CD8-positive, alpha-beta memory T cell (primary cell): ENCODE data around the gene GIPC2. TPM values are rescaled to one million over a fixed set of nuclear protein-coding genes. Genes with fewer than 3 reads are reported as not detected.

ENCODE experiments used
- CTCF ChIA-PET: fragments of 350-600 bp; sonication (Branson Sonifier 250); formaldehyde crosslinking; loops from one replicate; lab custom pipeline; 2021; ENCODE audit warnings: antibody characterized with exemption; lab: Charles Lee
- POLR2A ChIA-PET: fragments of 350-600 bp; sonication (Branson Sonifier 250); formaldehyde crosslinking; loops from one replicate; lab custom pipeline; 2021; ENCODE audit warnings: antibody characterized with exemption; lab: Charles Lee
- DNase-seq, 5 donors: peaks; one replicate each; pipeline versions ENCODE4 v3.0.0 to v3.0.0-alpha.2; 2020 to 2022; ENCODE audit warnings: mixed read lengths in 1 of 5
- H3K27ac ChIP-seq: one replicate; pipeline ENCODE4 v1.7.0; 2013; ENCODE audit warnings: low read depth, mild to moderate bottlenecking, low read length, moderate library complexity
- H3K27me3 ChIP-seq: 2 replicates; pipeline ENCODE4 v1.7.0; 2013; ENCODE audit warnings: low read length, mild to moderate bottlenecking; ENCODE audit not compliant: insufficient read depth, poor library complexity, severe bottlenecking
- H3K36me3 ChIP-seq: 2 replicates; pipeline ENCODE4 v1.7.0; 2013; ENCODE audit warnings: mild to moderate bottlenecking, low read length, moderate library complexity; ENCODE audit not compliant: insufficient read depth
- H3K4me1 ChIP-seq: 2 replicates; pipeline ENCODE4 v1.7.0; 2013; ENCODE audit warnings: mild to moderate bottlenecking, low read length, moderate library complexity; ENCODE audit not compliant: insufficient read depth
- H3K4me3 ChIP-seq: 2 replicates; pipeline ENCODE4 v1.7.0; 2013; ENCODE audit warnings: mild to moderate bottlenecking, low read length
- H3K9me3 ChIP-seq: 2 replicates; pipeline ENCODE4 v1.7.0; 2013; ENCODE audit warnings: mild to moderate bottlenecking, low read length
- H3K27ac Mint-ChIP-seq, 8 donors: one replicate each; pipeline ENCODE4 v1.8.0; 2020 to 2021; ENCODE audit warnings: mixed read lengths in 8 of 8, mild to moderate bottlenecking in 6 of 8, inconsistent platforms in 3 of 8, moderate library complexity in 3 of 8
- H3K27me3 Mint-ChIP-seq, 2 donors: one replicate each; pipeline ENCODE4 v1.8.0; 2020 to 2021; ENCODE audit warnings: mixed read lengths in 2 of 2, mild to moderate bottlenecking in 1 of 2, moderate library complexity in 1 of 2
- H3K36me3 Mint-ChIP-seq, 3 donors: one replicate each; pipeline ENCODE4 v1.8.0; 2020 to 2021; ENCODE audit warnings: mixed read lengths in 3 of 3, inconsistent platforms in 1 of 3, mild to moderate bottlenecking in 1 of 3
- H3K4me1 Mint-ChIP-seq, 3 donors: one replicate each; pipeline ENCODE4 v1.8.0; 2020 to 2021; ENCODE audit warnings: mixed read lengths in 3 of 3, inconsistent platforms in 1 of 3, mild to moderate bottlenecking in 1 of 3
- H3K4me3 Mint-ChIP-seq, 7 donors: one replicate each; pipeline ENCODE4 v1.8.0; 2020 to 2021; ENCODE audit warnings: mixed read lengths in 7 of 7, mild to moderate bottlenecking in 6 of 7, moderate library complexity in 4 of 7, inconsistent platforms in 2 of 7
- H3K9me3 Mint-ChIP-seq, 5 donors: one replicate each; pipeline ENCODE4 v1.8.0; 2020 to 2022; ENCODE audit warnings: mixed read lengths in 5 of 5, mild to moderate bottlenecking in 3 of 5, moderate library complexity in 2 of 5, inconsistent platforms in 1 of 5
- polyA plus RNA-seq: library from polyadenylated mRNA; unstranded; fragments of 300-500 nt; fragmentation: Illumina TruSeq; gene quantifications from one replicate; pipeline ENCODE4 v1.2.3, GENCODE V29; 2021
- total RNA-seq, 2 experiments: library from RNA; stranded (reverse); gene quantifications; one replicate each; pipeline ENCODE4 v1.2.3, GENCODE V29; 2021

Gene GIPC2
- total and polyA plus RNA-seq, 3 experiments from 2014 or later: 0.24 to 0.40 (median 0.35) TPM

GRCh38 chr1:78090472-78091133 is 44.8 kb downstream of the GIPC2 start:
- ChIA-PET POLR2A (no interaction called here), CTCF (no interaction called here)
- peaks cover under 1 to 18% (median 4%) of the 10 kb centered on the region in 3 donors for H3K36me3 Mint-ChIP-seq
- H3K9me3 Mint-ChIP-seq: peaks cover 16 to 22% (median 21%) of the 10 kb centered on the region in 5 donors
- DNase-seq: no peak
- no peaks in the 10 kb centered on the region for H3K9me3 ChIP-seq
- H3K27ac ChIP-seq: no peak overlapping the region
- H3K4me3 ChIP-seq: no peak overlapping the region
- no peak overlapping the region for H3K4me3 Mint-ChIP-seq
- peaks cover 4 to 7% of the 10 kb centered on the region in 2 donors for H3K27me3 Mint-ChIP-seq
- H3K36me3 ChIP-seq: no peaks in the 10 kb centered on the region
- no peaks in the 10 kb centered on the region for H3K4me1 ChIP-seq
- no peak overlapping the region for H3K27ac Mint-ChIP-seq
- peaks cover 4% of the 10 kb centered on the region for H3K27me3 ChIP-seq
- no peaks in the 10 kb centered on the region for H3K4me1 Mint-ChIP-seq

GRCh38 chr1:78091215-78091813 is 45.5 kb downstream of the GIPC2 start:
- ChIA-PET POLR2A (no interaction called here), CTCF (no interaction called here)
- Mint-ChIP-seq H3K36me3 (peaks cover 0 to 11% (median 3%) of the 10 kb centered on the region in 3 donors), H3K4me3 (no peak overlapping the region), H3K9me3 (peaks cover 9 to 15% (median 14%) of the 10 kb centered on the region in 5 donors), H3K4me1 (no peaks in the 10 kb centered on the region), H3K27me3 (peaks cover 4 to 5% of the 10 kb centered on the region in 2 donors), H3K27ac (no peak overlapping the region)
- Histone ChIP-seq H3K36me3 (no peaks in the 10 kb centered on the region), H3K27me3 (peaks cover 4% of the 10 kb centered on the region), H3K9me3 (no peaks in the 10 kb centered on the region), H3K4me3 (no peak overlapping the region), H3K4me1 (no peaks in the 10 kb centered on the region), H3K27ac (no peak overlapping the region)
- no peak for DNase-seq

GRCh38 chr1:78091886-78092285 is 46.1 kb downstream of the GIPC2 start:
- Histone ChIP-seq H3K36me3 (no peaks in the 10 kb centered on the region), H3K27ac (no peak overlapping the region), H3K4me1 (no peaks in the 10 kb centered on the region), H3K9me3 (no peaks in the 10 kb centered on the region), H3K27me3 (peaks cover 4% of the 10 kb centered on the region), H3K4me3 (no peak overlapping the region)
- ChIA-PET POLR2A (no interaction called here), CTCF (no interaction called here)
- no peak overlapping the region for H3K27ac Mint-ChIP-seq
- H3K36me3 Mint-ChIP-seq: peaks cover 0 to 5% (median under 1%) of the 10 kb centered on the region in 3 donors
- DNase-seq: no peak
- no peaks in the 10 kb centered on the region for H3K4me1 Mint-ChIP-seq
- peaks cover 4 to 9% (median 8%) of the 10 kb centered on the region in 5 donors for H3K9me3 Mint-ChIP-seq
- H3K4me3 Mint-ChIP-seq: no peak overlapping the region
- H3K27me3 Mint-ChIP-seq: peaks cover 3 to 4% of the 10 kb centered on the region in 2 donors

GRCh38 chr1:78092643-78093042 is 46.9 kb downstream of the GIPC2 start:
- DNase-seq: no peak
- H3K27me3 Mint-ChIP-seq: peaks cover 3 to 9% of the 10 kb centered on the region in 2 donors
- H3K27ac Mint-ChIP-seq: no peak overlapping the region
- ChIA-PET POLR2A (no interaction called here), CTCF (no interaction called here)
- no peak overlapping the region for H3K4me3 Mint-ChIP-seq
- H3K4me3 ChIP-seq: no peak overlapping the region
- no peaks in the 10 kb centered on the region for H3K9me3 ChIP-seq
- H3K27me3 ChIP-seq: peaks cover 4% of the 10 kb centered on the region
- no peak overlapping the region for H3K27ac ChIP-seq
- H3K4me1 ChIP-seq: no peaks in the 10 kb centered on the region
- no peaks in the 10 kb centered on the region for H3K36me3 Mint-ChIP-seq
- no peaks in the 10 kb centered on the region for H3K36me3 ChIP-seq
- peaks cover 0 to 1% (median under 1%) of the 10 kb centered on the region in 5 donors for H3K9me3 Mint-ChIP-seq
- no peaks in the 10 kb centered on the region for H3K4me1 Mint-ChIP-seq

- Mint-ChIP-seq H3K4me1 (no peaks in the 10 kb centered on the region), H3K36me3 (no peaks in the 10 kb centered on the region), H3K9me3 (no peaks in the 10 kb centered on the region), H3K27me3 (peaks cover 3 to 9% of the 10 kb centered on the region in 2 donors), H3K4me3 (no peak overlapping the region), H3K27ac (no peak overlapping the region)
- H3K4me3 ChIP-seq: no peak overlapping the region
- H3K27me3 ChIP-seq: peaks cover 4% of the 10 kb centered on the region
- CTCF ChIA-PET: no interaction called here
- no peak overlapping the region for H3K27ac ChIP-seq
- H3K9me3 ChIP-seq: no peaks in the 10 kb centered on the region
- DNase-seq: no peak
- POLR2A ChIA-PET: no interaction called here
- no peaks in the 10 kb centered on the region for H3K4me1 ChIP-seq
- no peaks in the 10 kb centered on the region for H3K36me3 ChIP-seq
Observed at GRCh38 chr1:78093560-78093959, 47.8 kb downstream of the GIPC2 start.

GRCh38 chr1:78094639-78095038 is 48.9 kb downstream of the GIPC2 start:
- ChIA-PET POLR2A (no interaction called here), CTCF (no interaction called here)
- Histone ChIP-seq H3K9me3 (no peaks in the 10 kb centered on the region), H3K4me3 (no peak overlapping the region), H3K36me3 (no peaks in the 10 kb centered on the region), H3K27me3 (peaks cover 4% of the 10 kb centered on the region), H3K27ac (no peak overlapping the region), H3K4me1 (no peaks in the 10 kb centered on the region)
- H3K4me3 Mint-ChIP-seq: no peak overlapping the region
- H3K27me3 Mint-ChIP-seq: peaks cover 3 to 11% of the 10 kb centered on the region in 2 donors
- no peaks in the 10 kb centered on the region for H3K4me1 Mint-ChIP-seq
- H3K27ac Mint-ChIP-seq: no peak overlapping the region
- no peaks in the 10 kb centered on the region for H3K36me3 Mint-ChIP-seq
- no peak for DNase-seq
- no peaks in the 10 kb centered on the region for H3K9me3 Mint-ChIP-seq

GRCh38 chr1:78095593-78095992 is 49.8 kb downstream of the GIPC2 start:
- Mint-ChIP-seq H3K27me3 (peaks cover 4 to 17% of the 10 kb centered on the region in 2 donors), H3K36me3 (no peaks in the 10 kb centered on the region), H3K4me1 (no peaks in the 10 kb centered on the region), H3K27ac (no peak overlapping the region), H3K4me3 (no peak overlapping the region), H3K9me3 (no peaks in the 10 kb centered on the region)
- Histone ChIP-seq H3K27ac (no peak overlapping the region), H3K4me3 (no peak overlapping the region), H3K27me3 (peaks cover 4% of the 10 kb centered on the region), H3K9me3 (no peaks in the 10 kb centered on the region), H3K36me3 (no peaks in the 10 kb centered on the region), H3K4me1 (no peaks in the 10 kb centered on the region)
- CTCF ChIA-PET: no interaction called here
- no peak for DNase-seq
- POLR2A ChIA-PET: no interaction called here

- H3K4me1 Mint-ChIP-seq: no peaks in the 10 kb centered on the region
- POLR2A ChIA-PET: no interaction called here
- Histone ChIP-seq H3K9me3 (no peaks in the 10 kb centered on the region), H3K36me3 (no peaks in the 10 kb centered on the region), H3K4me3 (no peak overlapping the region), H3K27me3 (peaks cover 4% of the 10 kb centered on the region), H3K27ac (no peak overlapping the region), H3K4me1 (no peaks in the 10 kb centered on the region)
- CTCF ChIA-PET: no interaction called here
- no peak for DNase-seq
- H3K36me3 Mint-ChIP-seq: no peaks in the 10 kb centered on the region
- no peak overlapping the region for H3K27ac Mint-ChIP-seq
- no peaks in the 10 kb centered on the region for H3K9me3 Mint-ChIP-seq
- no peak overlapping the region for H3K4me3 Mint-ChIP-seq
- peaks cover 4 to 19% of the 10 kb centered on the region in 2 donors for H3K27me3 Mint-ChIP-seq
Observed at GRCh38 chr1:78096017-78096416, 50.3 kb downstream of the GIPC2 start.
